HEK293 (cell line): ENCODE results near the gene SMIM5.

Source experiments
- ATF2 ChIP-seq: fragments of 450-650 bp; formaldehyde crosslinking; IDR thresholded peaks from 2 replicates; pipeline ENCODE4 v1.5.1; 2016; ENCODE audit warnings: missing biosample characterization, missing genetic modification characterization, low read depth
- CTCF ChIP-seq: fragments of 450-650 bp; formaldehyde crosslinking; IDR thresholded peaks from 2 replicates; pipeline ENCODE4 v1.5.1; 2016; ENCODE audit warnings: missing biosample characterization, missing genetic modification characterization
- ELK4 ChIP-seq: IDR thresholded peaks from 2 replicates; pipeline ENCODE4 v1.6.1; 2011; ENCODE audit warnings: mild to moderate bottlenecking, low read depth, low read length, borderline replicate concordance
- REPIN1 ChIP-seq: fragments of 450-650 bp; formaldehyde crosslinking; IDR thresholded peaks from 2 replicates; pipeline ENCODE4 v1.5.1; 2017; ENCODE audit warnings: missing biosample characterization, missing genetic modification characterization, low read depth
- SP3 ChIP-seq: fragments of 450-650 bp; formaldehyde crosslinking; IDR thresholded peaks from 2 replicates; pipeline ENCODE4 v1.5.1; 2016; ENCODE audit warnings: missing biosample characterization, missing genetic modification characterization
- ZEB2 ChIP-seq: fragments of 450-650 bp; formaldehyde crosslinking; IDR thresholded peaks from 2 replicates; pipeline ENCODE4 v1.5.1; 2016; ENCODE audit warnings: missing biosample characterization, missing genetic modification characterization
- ZNF132 ChIP-seq: fragments of 450-650 bp; formaldehyde crosslinking; IDR thresholded peaks from 2 replicates; pipeline ENCODE4 v1.5.1; 2017; ENCODE audit warnings: missing biosample characterization, missing genetic modification characterization, borderline replicate concordance
- ZNF138 ChIP-seq: fragments of 450-650 bp; formaldehyde crosslinking; IDR thresholded peaks from 2 replicates; pipeline ENCODE4 v1.5.1; 2016; ENCODE audit warnings: missing biosample characterization, missing genetic modification characterization, borderline replicate concordance
- ZNF350 ChIP-seq: fragments of 450-650 bp; formaldehyde crosslinking; IDR thresholded peaks from 2 replicates; pipeline ENCODE4 v1.5.0; 2017; ENCODE audit warnings: missing biosample characterization, mild to moderate bottlenecking, missing genetic modification characterization
- ZNF426 ChIP-seq: fragments of 450-650 bp; formaldehyde crosslinking; IDR thresholded peaks from 2 replicates; pipeline ENCODE4 v1.5.1; 2017; ENCODE audit warnings: missing biosample characterization, missing genetic modification characterization, mild to moderate bottlenecking, inconsistent platforms, moderate library complexity
- ZNF561 ChIP-seq: fragments of 450-650 bp; IDR thresholded peaks from 2 replicates; pipeline ENCODE4 v1.5.1; 2018; ENCODE audit warnings: missing biosample characterization, missing genetic modification characterization, borderline replicate concordance
- ZSCAN16 ChIP-seq: fragments of 450-650 bp; formaldehyde crosslinking; IDR thresholded peaks from 2 replicates; pipeline ENCODE4 v1.5.1; 2016; ENCODE audit warnings: missing biosample characterization, missing genetic modification characterization

- TF ChIP-seq ZNF350 (no peak), ZNF561 (tag by site-specific recombination) (no peak), CTCF (tag by site-specific recombination) (no peak), ZEB2 (no peak), ZSCAN16 (tag by site-specific recombination) (no peak), ZNF132 (tag by site-specific recombination) (no peak), ZNF426 (tag by site-specific recombination) (no peak), ATF2 (tag by site-specific recombination) (no peak), ZNF138 (tag by site-specific recombination) (no peak), REPIN1 (tag by site-specific recombination) (no peak), SP3 (tag by site-specific recombination) (no peak), ELK4 (no peak)
Measured at GRCh38 chr17:75637551-75637950, 4.3 kb downstream of the SMIM5 start.
